WTC11 (cell line): ENCODE measurements around the gene ZPBP.

Experiments
- CREB1 ChIP-seq: sonication (generic); formaldehyde crosslinking; IDR thresholded peaks from 2 replicates; pipeline ENCODE4 v1.8.0; 2023; ENCODE audit warnings: mild to moderate bottlenecking, missing genetic modification reagents
- CTCF ChIP-seq: fragments of 200-600 bp; IDR thresholded peaks from 2 replicates; pipeline ENCODE4 v1.8.0; 2022; ENCODE audit warnings: antibody characterized with exemption
- ESRRA ChIP-seq: sonication (generic); formaldehyde crosslinking; IDR thresholded peaks from 2 replicates; pipeline ENCODE4 v1.8.1; 2022; ENCODE audit warnings: mild to moderate bottlenecking, missing genetic modification reagents, borderline replicate concordance
- HMGXB4 ChIP-seq: sonication (generic); formaldehyde crosslinking; IDR thresholded peaks from 2 replicates; pipeline ENCODE4 v1.8.1; 2023; ENCODE audit warnings: mild to moderate bottlenecking, moderate library complexity, missing genetic modification reagents
- MAX ChIP-seq: sonication (generic); formaldehyde crosslinking; IDR thresholded peaks from 2 replicates; pipeline ENCODE4 v1.8.0; 2022; ENCODE audit warnings: mild to moderate bottlenecking, missing genetic modification reagents
- NR3C1 ChIP-seq: sonication (generic); formaldehyde crosslinking; conservative IDR thresholded peaks from 2 replicates; pipeline ENCODE4 v1.8.1; 2023; ENCODE audit warnings: low read depth, mild to moderate bottlenecking, missing genetic modification reagents
- SP1 ChIP-seq: sonication (generic); formaldehyde crosslinking; conservative IDR thresholded peaks from 2 replicates; pipeline ENCODE4 v1.8.1; 2022; ENCODE audit warnings: missing genetic modification reagents
- ZNF281 ChIP-seq: sonication (generic); formaldehyde crosslinking; IDR thresholded peaks from 2 replicates; pipeline ENCODE4 v1.8.0; 2023; ENCODE audit warnings: mild to moderate bottlenecking, missing genetic modification reagents

- TF ChIP-seq NR3C1 (no peak), ZNF281 (CRISPR knock-in tag) (no peak), HMGXB4 (CRISPR knock-in tag) (no peak), CTCF (no peak), ESRRA (no peak), MAX (CRISPR knock-in tag) (no peak), SP1 (CRISPR knock-in tag) (no peak), CREB1 (CRISPR knock-in tag) (no peak)
These were observed 30.1 kb downstream of the ZPBP start for GRCh38 chr7:50062951-50063350.
